ENCODE measurements around the gene CDK9.

Gene CDK9

DNA sequence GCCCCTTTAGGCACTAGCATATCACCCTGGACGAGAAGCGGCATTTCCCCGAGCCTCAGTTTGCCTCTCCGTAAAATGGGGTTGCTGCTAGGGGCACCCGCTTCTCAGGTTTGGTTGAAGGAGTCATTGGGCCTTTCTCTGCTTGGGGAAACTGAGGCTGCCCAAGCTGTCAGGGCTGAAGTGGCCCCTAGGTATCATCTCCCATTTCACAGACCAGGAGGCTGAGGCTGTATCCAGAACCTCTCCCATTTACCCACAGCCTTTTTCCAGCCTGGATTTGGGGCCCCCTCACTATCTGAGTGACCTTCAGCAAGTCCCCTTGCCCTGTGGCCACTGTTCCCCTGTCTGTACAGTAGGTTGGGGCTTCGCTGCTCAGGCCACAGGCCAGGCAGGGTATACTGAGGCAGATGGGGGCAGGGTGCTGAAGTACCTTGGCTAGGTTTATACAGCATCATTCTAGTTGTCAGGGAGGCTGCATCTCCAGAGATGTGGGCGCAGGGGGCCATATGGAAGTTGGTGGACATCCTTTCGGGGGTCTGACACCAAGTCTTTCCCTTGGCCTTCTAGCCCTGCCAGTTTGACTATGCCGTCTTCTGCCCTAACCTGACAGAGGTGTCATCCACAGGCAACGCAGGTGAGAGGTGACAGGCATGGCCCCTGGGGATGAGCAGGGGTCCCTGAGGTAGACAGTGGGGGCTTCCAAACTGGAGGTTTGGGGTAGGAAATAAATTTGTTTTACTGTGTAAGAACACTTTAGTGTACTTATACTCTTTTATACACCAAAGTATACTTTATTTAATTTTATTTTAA, 24.7 kb downstream of the CDK9 start:
- H3K27me3 ChIP-seq (ENCODE audit: control insufficient read depth, insufficient read depth, low read length), result no peaks in the 10 kb centered on the region
- H3K9ac ChIP-seq (ENCODE audit: low read depth, low read length), result no peak overlapping the region
- H3K4me2 ChIP-seq (ENCODE audit: low read length), result no peak overlapping the region
- H3K9me3 ChIP-seq (replicated peaks; ENCODE audit: low read length), result no peaks in the 10 kb centered on the region
- no peak overlapping the region for H3K4me3 ChIP-seq (ENCODE audit: low read length)
- H3K36me3 ChIP-seq (ENCODE audit: insufficient read depth, low read length), result peaks cover 86% of the 10 kb centered on the region
- H3K4me1 ChIP-seq (ENCODE audit: control insufficient read depth, insufficient read depth, low read length), result peaks cover 6% of the 10 kb centered on the region

DNA sequence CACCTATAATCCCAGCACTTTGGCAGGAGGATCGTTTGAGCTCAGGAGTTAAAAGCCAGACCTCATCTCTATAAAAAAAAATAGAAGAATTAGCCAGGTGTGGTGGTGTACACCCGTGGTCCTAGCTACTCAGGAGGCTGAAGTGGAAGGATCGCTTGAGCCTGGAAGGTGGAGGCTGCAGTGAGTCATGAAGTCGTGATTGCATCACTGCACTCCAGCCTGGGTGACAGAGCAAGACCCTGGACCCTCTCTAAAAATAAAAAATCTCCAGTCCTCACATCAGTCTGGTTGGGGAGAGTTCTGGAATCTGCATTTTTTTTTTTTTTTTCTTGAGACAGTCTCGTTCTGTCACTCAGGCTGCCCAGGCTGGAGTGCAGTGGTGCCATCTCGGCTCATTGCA, 26.2 kb downstream of the CDK9 start:
- Histone ChIP-seq H3K4me1 (ENCODE audit: control insufficient read depth, insufficient read depth, low read length) (peaks cover 6% of the 10 kb centered on the region), H3K9ac (ENCODE audit: low read depth, low read length) (no peak overlapping the region), H3K27me3 (ENCODE audit: control insufficient read depth, insufficient read depth, low read length) (no peaks in the 10 kb centered on the region), H3K4me2 (ENCODE audit: low read length) (no peak overlapping the region), H3K36me3 (ENCODE audit: insufficient read depth, low read length) (peaks cover 90% of the 10 kb centered on the region), H3K9me3 (replicated peaks; ENCODE audit: low read length) (no peaks in the 10 kb centered on the region), H3K4me3 (ENCODE audit: low read length) (no peak overlapping the region)

DNA sequence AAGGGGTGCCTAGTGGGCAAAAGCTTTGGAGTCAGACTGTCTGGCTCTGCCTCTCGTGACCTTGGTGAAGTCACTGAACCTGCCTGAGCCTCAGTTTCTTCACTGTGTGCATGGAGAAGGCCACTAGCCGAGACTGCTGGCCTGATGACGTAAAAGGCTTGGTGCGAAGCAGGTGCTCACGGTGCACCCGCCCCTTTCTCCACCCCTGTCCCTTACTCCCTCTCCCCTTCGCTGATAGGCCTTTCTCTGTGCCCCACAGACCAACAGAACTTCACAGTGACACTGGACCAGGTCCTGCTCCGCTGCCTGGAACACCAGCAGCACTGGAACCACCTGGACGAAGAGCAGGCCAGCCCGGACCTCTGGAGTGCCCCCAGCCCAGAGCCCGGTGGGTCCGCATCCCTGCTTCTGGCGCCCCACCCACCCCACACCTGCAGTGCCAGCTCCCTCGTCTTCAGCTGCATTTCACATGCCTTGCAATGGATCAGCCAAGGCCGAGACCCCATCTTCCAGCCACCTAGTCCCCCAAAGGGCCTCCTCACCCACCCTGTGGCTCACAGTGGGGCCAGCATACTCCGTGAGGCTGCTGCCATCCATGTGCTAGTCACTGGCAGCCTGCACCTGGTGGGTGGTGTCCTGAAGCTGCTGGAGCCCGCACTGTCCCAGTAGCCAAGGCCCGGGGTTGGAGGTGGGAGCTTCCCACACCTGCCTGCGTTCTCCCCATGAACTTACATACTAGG, 27.3 kb downstream of the CDK9 start:
- Histone ChIP-seq H3K27me3 (ENCODE audit: control insufficient read depth, insufficient read depth, low read length) (no peaks in the 10 kb centered on the region), H3K9ac (ENCODE audit: low read depth, low read length) (no peak overlapping the region), H3K9me3 (replicated peaks; ENCODE audit: low read length) (no peaks in the 10 kb centered on the region), H3K36me3 (ENCODE audit: insufficient read depth, low read length) (peaks cover 90% of the 10 kb centered on the region), H3K4me1 (ENCODE audit: control insufficient read depth, insufficient read depth, low read length) (peaks cover 6% of the 10 kb centered on the region), H3K4me3 (ENCODE audit: low read length) (no peak overlapping the region), H3K4me2 (ENCODE audit: low read length) (no peak overlapping the region)

DNA sequence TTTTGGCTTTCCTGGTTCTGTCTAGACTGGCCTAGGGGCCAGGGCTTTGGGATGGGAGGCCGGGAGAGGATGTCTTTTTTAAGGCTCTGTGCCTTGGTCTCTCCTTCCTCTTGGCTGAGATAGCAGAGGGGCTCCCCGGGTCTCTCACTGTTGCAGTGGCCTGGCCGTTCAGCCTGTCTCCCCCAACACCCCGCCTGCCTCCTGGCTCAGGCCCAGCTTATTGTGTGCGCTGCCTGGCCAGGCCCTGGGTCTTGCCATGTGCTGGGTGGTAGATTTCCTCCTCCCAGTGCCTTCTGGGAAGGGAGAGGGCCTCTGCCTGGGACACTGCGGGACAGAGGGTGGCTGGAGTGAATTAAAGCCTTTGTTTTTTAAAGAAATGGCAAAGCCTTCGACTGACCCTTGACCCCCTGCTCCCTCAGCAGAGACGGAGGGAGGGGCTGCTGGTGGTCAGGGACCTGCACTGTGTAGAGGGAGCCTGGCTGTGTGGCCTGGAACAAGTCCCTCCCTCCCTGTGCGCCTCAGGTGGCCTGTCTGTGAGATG, 27.9 kb downstream of the CDK9 start:
- Histone ChIP-seq H3K36me3 (ENCODE audit: insufficient read depth, low read length) (peaks cover 90% of the 10 kb centered on the region), H3K9me3 (replicated peaks; ENCODE audit: low read length) (no peaks in the 10 kb centered on the region), H3K4me3 (ENCODE audit: low read length) (no peak overlapping the region), H3K9ac (ENCODE audit: low read depth, low read length) (no peak overlapping the region), H3K4me2 (ENCODE audit: low read length) (no peak overlapping the region), H3K4me1 (ENCODE audit: control insufficient read depth, insufficient read depth, low read length) (peaks cover 6% of the 10 kb centered on the region), H3K27me3 (ENCODE audit: control insufficient read depth, insufficient read depth, low read length) (no peaks in the 10 kb centered on the region)

DNA sequence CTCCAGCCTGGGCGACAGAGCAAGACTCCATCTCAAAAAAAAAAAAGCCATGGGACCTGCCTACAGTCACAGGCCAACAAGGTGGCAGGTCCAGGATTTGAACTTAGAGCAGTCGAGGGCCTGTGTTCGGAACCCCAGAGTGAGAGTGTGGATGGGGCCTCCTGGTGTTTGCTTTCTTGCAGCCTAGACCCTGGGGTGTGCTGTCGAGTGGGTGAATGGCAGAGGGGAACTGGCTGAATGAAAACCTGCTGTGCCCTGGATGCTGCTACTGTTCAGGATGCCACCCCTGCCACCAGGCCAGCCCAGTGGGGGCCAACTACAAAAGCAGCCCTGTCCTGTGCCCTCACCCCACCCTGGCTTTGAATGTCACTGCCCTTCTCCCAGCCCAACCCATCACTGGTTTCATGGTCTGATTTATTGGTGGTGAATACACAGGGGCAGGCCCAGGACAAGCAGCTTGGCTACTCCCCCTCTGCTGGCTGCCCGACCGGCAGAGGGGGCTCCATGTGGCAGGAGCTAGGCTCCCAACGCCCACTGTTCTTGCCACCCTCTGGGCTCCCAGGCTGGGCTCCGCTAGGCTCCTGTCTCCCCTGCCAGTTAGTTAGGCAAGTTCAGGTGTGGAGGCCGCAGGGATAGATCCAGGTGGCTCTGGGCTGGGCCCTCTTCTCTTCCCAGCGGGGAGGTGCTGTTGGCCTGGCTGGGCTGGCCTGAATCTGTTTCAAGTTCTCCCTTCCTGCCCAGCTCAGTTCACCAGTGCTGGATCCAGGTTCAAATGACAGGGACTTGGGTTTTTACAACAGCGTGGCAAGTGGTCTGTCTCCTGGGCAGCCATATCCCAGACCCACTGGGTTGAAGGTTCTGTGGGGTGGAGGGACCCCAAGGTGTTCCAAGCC, 29.0 kb downstream of the CDK9 start:
- Histone ChIP-seq H3K9me3 (replicated peaks; ENCODE audit: low read length) (no peaks in the 10 kb centered on the region), H3K4me2 (ENCODE audit: low read length) (no peak overlapping the region), H3K4me3 (ENCODE audit: low read length) (no peak overlapping the region), H3K9ac (ENCODE audit: low read depth, low read length) (no peak overlapping the region), H3K36me3 (ENCODE audit: insufficient read depth, low read length) (peaks cover 89% of the 10 kb centered on the region), H3K27me3 (ENCODE audit: control insufficient read depth, insufficient read depth, low read length) (no peaks in the 10 kb centered on the region), H3K4me1 (ENCODE audit: control insufficient read depth, insufficient read depth, low read length) (no peaks in the 10 kb centered on the region)

DNA sequence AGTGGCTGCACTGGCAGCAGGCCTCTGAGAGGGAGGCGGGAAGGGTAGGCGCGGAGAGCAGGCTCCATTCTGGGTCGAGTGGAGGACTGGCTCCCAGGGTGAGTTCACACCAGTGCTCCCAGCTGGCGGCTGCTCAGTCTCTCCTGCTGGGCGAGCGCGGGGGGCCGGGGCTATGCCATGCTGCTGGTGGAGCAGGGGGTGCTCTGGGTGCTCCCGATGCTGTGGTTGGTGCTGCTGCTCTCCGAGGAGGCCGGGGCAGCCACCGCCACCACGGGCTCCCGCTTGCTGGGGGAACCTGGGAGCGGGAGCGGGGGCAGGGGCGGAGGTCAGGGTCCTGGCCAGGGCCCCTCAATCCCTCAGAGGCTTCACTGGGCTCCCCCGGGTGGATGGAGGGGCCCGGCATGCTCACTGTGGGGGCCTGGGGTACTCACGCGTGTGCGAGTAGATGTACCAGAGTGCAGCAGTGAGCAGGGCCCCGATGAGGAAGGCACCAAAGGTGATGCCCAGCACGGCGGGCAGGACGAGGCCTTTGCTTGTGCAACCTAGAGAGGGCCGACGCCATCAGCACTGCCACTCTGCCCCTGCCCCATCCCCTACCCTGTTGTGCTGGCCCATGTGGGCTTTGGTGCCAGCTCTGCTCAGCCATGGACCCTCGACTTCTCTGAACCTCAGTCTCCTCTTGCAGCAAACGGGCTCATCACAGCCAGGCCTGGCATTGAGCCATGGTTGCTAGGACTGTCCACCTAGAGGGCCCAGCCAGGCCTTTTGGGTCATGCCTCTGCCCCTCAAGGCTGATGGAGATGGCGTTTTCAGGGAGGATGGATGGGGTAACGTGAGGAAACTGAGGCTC, 29.9 kb downstream of the CDK9 start:
- H3K36me3 ChIP-seq (ENCODE audit: insufficient read depth, low read length), result peaks cover 83% of the 10 kb centered on the region

DNA sequence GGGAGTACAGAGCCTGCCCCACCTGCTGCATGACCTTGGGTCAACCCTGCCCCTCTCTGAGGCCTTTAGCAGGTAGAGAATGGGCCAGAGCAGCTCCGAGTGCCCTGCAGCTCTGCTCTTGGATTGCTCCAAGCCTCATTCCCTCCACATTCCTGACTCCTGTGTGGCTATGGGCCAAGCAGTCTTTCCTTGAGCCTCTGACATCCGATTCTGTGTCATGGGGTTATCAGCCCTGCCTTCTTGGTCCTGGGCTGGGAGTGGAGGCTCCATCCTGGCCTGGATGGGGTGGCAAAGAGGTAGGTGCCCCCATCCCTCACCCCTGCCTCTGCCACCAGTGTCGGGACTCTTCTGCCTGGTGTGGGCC, 30.5 kb downstream of the CDK9 start:
- H3K4me2 ChIP-seq (ENCODE audit: low read length), result no peak overlapping the region
- no peaks in the 10 kb centered on the region for H3K9me3 ChIP-seq (replicated peaks; ENCODE audit: low read length)
- H3K4me3 ChIP-seq (ENCODE audit: low read length), result no peak overlapping the region
- H3K36me3 ChIP-seq (ENCODE audit: insufficient read depth, low read length), result peaks cover 88% of the 10 kb centered on the region
- H3K4me1 ChIP-seq (ENCODE audit: control insufficient read depth, insufficient read depth, low read length), result no peaks in the 10 kb centered on the region
- H3K27me3 ChIP-seq (ENCODE audit: control insufficient read depth, insufficient read depth, low read length), result no peaks in the 10 kb centered on the region
- no peak overlapping the region for H3K9ac ChIP-seq (ENCODE audit: low read depth, low read length)

More for the DNA sequence above, 29.9 kb downstream of the CDK9 start:
- Histone ChIP-seq H3K9ac (ENCODE audit: low read depth, low read length) (no peak overlapping the region), H3K9me3 (replicated peaks; ENCODE audit: low read length) (no peaks in the 10 kb centered on the region), H3K4me3 (ENCODE audit: low read length) (no peak overlapping the region), H3K4me2 (ENCODE audit: low read length) (no peak overlapping the region), H3K27me3 (ENCODE audit: control insufficient read depth, insufficient read depth, low read length) (no peaks in the 10 kb centered on the region), H3K4me1 (ENCODE audit: control insufficient read depth, insufficient read depth, low read length) (no peaks in the 10 kb centered on the region)

DNA sequence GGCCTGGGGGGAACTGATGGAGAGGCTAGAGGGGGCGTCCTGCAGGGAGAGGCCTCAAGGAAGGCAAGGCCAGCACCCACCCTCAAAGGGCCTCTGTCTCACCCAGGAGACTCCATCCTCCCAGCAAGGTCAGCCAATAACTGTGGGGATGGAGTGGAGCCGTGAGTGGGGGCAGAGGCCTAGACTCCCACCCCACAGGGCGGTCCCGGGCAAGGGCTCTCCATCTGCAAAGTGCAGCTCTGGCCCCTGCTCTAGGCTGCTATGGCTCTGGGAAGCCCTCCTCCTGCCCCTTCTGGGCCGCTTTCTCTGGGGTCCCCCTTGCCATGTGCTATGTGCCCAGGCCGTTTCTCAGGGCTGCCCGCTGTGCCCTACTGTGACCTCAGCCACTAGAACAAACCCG, 30.9 kb downstream of the CDK9 start:
- Histone ChIP-seq H3K9me3 (replicated peaks; ENCODE audit: low read length) (no peaks in the 10 kb centered on the region), H3K4me2 (ENCODE audit: low read length) (no peak overlapping the region), H3K36me3 (ENCODE audit: insufficient read depth, low read length) (peaks cover 84% of the 10 kb centered on the region), H3K27me3 (ENCODE audit: control insufficient read depth, insufficient read depth, low read length) (no peaks in the 10 kb centered on the region), H3K4me1 (ENCODE audit: control insufficient read depth, insufficient read depth, low read length) (no peaks in the 10 kb centered on the region), H3K4me3 (ENCODE audit: low read length) (no peak overlapping the region), H3K9ac (ENCODE audit: low read depth, low read length) (no peak overlapping the region)

DNA sequence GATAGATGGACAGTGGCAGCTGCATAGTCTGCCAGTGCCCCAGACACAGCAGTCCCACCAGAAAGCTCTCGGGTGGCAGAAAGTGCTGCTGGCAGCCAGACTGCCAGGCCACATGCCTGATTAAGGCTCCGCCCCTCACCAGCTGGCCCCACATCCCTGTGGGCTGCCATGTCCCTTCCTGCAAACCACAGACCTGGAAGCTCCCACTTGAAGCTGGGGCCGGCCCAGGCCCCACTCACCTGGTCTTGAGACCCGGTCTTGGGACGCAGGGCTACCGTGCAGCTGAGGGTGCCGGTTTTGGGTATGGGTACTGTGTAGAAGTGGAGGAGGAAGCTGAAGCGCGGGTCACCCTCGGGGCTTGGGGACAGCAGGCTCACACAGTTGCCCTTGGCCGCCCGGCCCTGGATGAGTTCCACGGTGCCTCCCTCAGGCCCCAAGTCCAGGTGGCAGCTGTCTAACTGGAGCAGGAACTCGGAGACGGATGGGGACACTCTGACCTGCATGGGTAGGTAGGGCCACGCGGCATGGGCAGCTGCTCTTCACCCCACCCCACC, 32.1 kb downstream of the CDK9 start:
- Histone ChIP-seq H3K9ac (ENCODE audit: low read depth, low read length) (no peak overlapping the region), H3K4me2 (ENCODE audit: low read length) (no peak overlapping the region), H3K9me3 (replicated peaks; ENCODE audit: low read length) (no peaks in the 10 kb centered on the region), H3K4me3 (ENCODE audit: low read length) (no peak overlapping the region), H3K4me1 (ENCODE audit: control insufficient read depth, insufficient read depth, low read length) (no peaks in the 10 kb centered on the region), H3K27me3 (ENCODE audit: control insufficient read depth, insufficient read depth, low read length) (no peaks in the 10 kb centered on the region), H3K36me3 (ENCODE audit: insufficient read depth, low read length) (peaks cover 82% of the 10 kb centered on the region)

DNA sequence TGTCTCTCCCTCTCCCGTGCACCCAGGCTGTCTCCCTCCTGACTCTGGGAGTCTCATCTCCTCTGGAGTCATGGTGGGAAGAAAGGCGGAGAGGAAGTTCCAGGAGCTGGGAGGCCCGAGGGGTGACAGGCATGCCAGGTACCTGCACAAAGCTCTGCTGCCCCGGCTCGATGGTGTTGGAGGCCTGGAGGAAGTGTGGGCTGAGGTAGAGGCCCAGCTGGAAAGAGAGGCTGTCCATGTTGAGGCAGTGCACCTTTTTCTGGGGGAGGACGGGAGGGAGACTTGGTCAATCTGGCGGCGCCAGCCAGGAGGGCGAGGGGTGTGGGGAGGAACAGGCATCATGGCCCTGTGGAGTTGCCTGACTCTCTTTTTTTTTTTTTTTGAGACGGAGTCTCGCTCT, 32.7 kb downstream of the CDK9 start:
- H3K36me3 ChIP-seq (ENCODE audit: insufficient read depth, low read length), result peaks cover 75% of the 10 kb centered on the region
- no peaks in the 10 kb centered on the region for H3K9me3 ChIP-seq (replicated peaks; ENCODE audit: low read length)
- H3K27me3 ChIP-seq (ENCODE audit: control insufficient read depth, insufficient read depth, low read length), result no peaks in the 10 kb centered on the region
- no peaks in the 10 kb centered on the region for H3K4me1 ChIP-seq (ENCODE audit: control insufficient read depth, insufficient read depth, low read length)
- H3K9ac ChIP-seq (ENCODE audit: low read depth, low read length), result no peak overlapping the region
- H3K4me2 ChIP-seq (ENCODE audit: low read length), result no peak overlapping the region
- no peak overlapping the region for H3K4me3 ChIP-seq (ENCODE audit: low read length)

Data from skeletal muscle satellite cell (primary cell).